ENCODE data around the gene BCL2L13. TPM values are rescaled to one million over a fixed set of nuclear protein-coding genes. Genes with fewer than 3 reads are reported as not detected.
"Not testable (repeated sequence)": the region's sequence is repeated elsewhere in the genome, so short reads cannot be mapped to it uniquely, and the experiment has no call there.

BCL2L13 gene
- polyA plus RNA-seq, 1 donor: 45.6 TPM

- no peak for DNase-seq
These were observed 921 bp upstream of the BCL2L13 start for GRCh38 chr22:17637490-17638181.

- no peak for DNase-seq
These were observed 450 bp upstream of the BCL2L13 start for GRCh38 chr22:17638182-17638431.

- DNase-seq: peak; percentile 45
These were observed 737 bp downstream of the BCL2L13 start for GRCh38 chr22:17639247-17639741.

- no peak for DNase-seq
These were observed 2.7 kb downstream of the BCL2L13 start for GRCh38 chr22:17641269-17641668.

- DNase-seq: not testable (repeated sequence)
These were observed 3.8 kb downstream of the BCL2L13 start for GRCh38 chr22:17642357-17642756.

- no peak for DNase-seq
These were observed 8.9 kb downstream of the BCL2L13 start for GRCh38 chr22:17647452-17647851.

GRCh38 chr22:17647991-17648390 lies 9.4 kb downstream of the BCL2L13 start:
- DNase-seq: no peak

GRCh38 chr22:17648569-17648968 lies 10.0 kb downstream of the BCL2L13 start:
- DNase-seq: no peak

- no peak for DNase-seq
These were observed 16.7 kb downstream of the BCL2L13 start for GRCh38 chr22:17655289-17655688.

GRCh38 chr22:17656870-17657395 lies 18.4 kb downstream of the BCL2L13 start:
- DNase-seq: no peak

- no peak for DNase-seq
These were observed 26.0 kb downstream of the BCL2L13 start for GRCh38 chr22:17664414-17665055.

- DNase-seq: no peak
These were observed 26.7 kb downstream of the BCL2L13 start for GRCh38 chr22:17665248-17665647.

GRCh38 chr22:17665854-17666253 lies 27.3 kb downstream of the BCL2L13 start:
- peak; percentile 22 for DNase-seq

- not testable (repeated sequence) for DNase-seq
These were observed 33.0 kb downstream of the BCL2L13 start for GRCh38 chr22:17671521-17672092.

GRCh38 chr22:17672417-17672991 lies 33.9 kb downstream of the BCL2L13 start:
- no peak for DNase-seq

- DNase-seq: no peak
These were observed 35.6 kb downstream of the BCL2L13 start for GRCh38 chr22:17674152-17674551.

GRCh38 chr22:17675584-17675983 lies 37.0 kb downstream of the BCL2L13 start:
- DNase-seq: no peak

- DNase-seq: no peak
These were observed 40.3 kb downstream of the BCL2L13 start for GRCh38 chr22:17678817-17679385.

- DNase-seq: no peak
These were observed 45.7 kb downstream of the BCL2L13 start for GRCh38 chr22:17684245-17684644.

- no peak for DNase-seq
These were observed 54.3 kb downstream of the BCL2L13 start for GRCh38 chr22:17692841-17693240.

- no peak for DNase-seq
These were observed 55.6 kb downstream of the BCL2L13 start for GRCh38 chr22:17694193-17694592.

- DNase-seq: no peak
These were observed 56.2 kb downstream of the BCL2L13 start for GRCh38 chr22:17694752-17695151.

- DNase-seq: no peak
These were observed 57.4 kb downstream of the BCL2L13 start for GRCh38 chr22:17695986-17696385.
